Left forelimb (tissue), 1 donor: Measurements from ENCODE around the gene ZBTB7C.

Experiments used
- DNase-seq: peaks from one replicate; pipeline ENCODE4 v3.0.0-alpha.2; 2018; ENCODE audit warnings: low spot score

ZBTB7C gene

DNA sequence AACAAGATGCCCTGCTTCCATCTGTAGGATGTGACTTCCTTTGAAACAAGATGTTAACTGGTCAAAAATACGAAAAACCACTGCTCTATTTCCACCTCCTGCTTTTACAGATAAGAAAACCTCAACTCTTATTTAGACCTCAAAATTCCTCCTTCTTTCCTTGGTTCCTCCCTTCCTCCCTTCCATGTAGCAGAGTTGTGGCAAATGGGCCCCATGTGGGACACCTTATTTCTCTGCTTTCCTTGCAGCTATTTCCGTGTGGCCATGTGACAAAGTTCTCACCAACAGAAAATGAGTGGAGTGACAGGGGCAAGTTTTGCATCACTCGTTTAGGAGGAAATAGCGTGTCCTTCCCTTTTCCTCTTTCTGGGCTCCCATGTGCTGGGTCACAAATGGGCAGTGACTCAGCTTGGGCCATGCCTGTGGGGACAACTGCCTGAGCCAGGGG is 409.4 kb downstream of the ZBTB7C start:
- DNase-seq: no peak

DNA sequence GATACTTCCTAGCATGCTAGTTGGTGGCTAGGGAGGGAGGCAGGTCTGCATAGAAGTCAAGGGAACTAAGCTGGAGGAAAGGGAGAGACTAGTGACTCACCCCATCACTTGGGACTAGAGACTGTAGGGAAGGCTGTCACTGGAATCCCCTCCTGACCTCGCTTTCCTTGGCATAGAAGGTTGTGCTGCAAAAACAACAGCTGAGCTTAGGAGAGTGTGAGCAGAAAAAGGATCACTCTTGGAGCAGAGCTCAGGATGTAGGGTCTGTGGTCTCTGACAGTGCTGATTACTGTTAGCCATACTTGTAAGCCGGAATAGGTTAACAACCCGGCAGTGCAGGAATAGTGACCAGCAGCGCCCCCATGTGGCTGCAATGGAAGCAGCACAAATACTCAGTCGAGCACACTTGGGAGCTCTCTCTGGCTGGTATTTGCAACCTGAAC is 411.8 kb downstream of the ZBTB7C start:
- DNase-seq: no peak

GRCh38 chr18:47996091-47996541 is 413.1 kb downstream of the ZBTB7C start:
- no peak for DNase-seq

GRCh38 chr18:47995654-47996053 is 413.5 kb downstream of the ZBTB7C start:
- no peak for DNase-seq

DNA sequence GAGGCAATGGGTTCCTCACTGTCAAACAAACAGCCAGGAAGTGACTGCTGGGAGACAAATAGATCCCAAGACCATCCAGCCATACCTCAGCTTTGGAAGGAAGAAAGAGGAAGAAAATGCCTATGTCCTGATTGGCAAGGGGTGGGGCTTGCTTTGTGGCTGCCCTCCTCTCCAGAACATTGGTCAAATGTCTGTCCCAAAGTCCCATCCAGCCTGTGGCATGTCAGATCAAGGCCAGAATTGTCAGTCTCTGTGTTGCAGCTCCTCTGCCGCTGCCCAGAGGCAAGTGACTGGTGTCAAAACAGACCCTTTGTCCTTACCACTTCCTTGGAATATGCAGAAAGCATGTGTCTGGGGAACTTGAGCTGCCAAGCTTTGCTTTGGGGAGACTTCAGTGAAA is 415.8 kb downstream of the ZBTB7C start:
- no peak for DNase-seq

- DNase-seq: no peak
These were observed 416.2 kb downstream of the ZBTB7C start for GRCh38 chr18:47992976-47993375.

DNA sequence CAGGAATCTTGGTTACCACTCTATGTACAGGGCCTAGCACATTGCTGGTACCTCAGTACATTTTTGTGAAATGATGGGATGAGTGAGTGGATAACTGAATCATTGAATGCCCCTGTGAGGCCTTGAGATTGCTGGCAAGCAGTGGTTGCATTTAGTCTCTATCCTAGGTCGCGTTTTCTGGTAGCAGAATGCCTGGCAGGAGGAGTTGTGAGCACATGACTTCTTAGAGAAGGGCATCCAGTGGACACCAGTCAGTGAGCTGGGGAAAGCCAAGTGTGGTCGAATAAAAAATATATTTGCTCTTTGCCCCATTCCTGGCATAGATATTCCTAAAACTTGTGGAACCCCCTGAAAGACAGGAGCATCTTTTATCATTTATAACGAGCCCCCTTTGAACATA is 416.9 kb downstream of the ZBTB7C start:
- no peak for DNase-seq

DNA sequence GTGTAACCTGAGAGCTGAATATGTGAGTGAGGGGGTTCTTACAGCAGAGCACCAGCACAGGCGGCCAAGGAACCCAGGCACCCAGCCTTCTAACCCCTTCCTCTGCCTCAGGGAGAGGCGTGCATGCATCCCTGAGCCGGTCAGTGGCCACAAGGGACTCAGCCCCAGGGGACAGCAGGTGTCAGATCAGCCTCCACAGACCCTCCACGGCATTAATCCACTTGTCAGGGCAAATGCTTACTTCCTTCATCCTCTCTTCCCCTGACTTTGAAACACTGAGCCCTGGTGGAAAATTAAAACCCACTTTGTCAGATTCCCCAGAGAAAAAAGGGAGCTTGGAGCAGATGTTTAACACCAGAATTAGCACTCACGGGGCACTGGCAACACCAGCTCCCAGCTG is 418.2 kb downstream of the ZBTB7C start:
- no peak for DNase-seq

GRCh38 chr18:47987388-47987699 is 421.8 kb downstream of the ZBTB7C start:
- DNase-seq: no peak

- no peak for DNase-seq
These were observed 422.4 kb downstream of the ZBTB7C start for GRCh38 chr18:47986620-47987387.

GRCh38 chr18:47985866-47986265 is 423.3 kb downstream of the ZBTB7C start:
- DNase-seq: no peak

DNA sequence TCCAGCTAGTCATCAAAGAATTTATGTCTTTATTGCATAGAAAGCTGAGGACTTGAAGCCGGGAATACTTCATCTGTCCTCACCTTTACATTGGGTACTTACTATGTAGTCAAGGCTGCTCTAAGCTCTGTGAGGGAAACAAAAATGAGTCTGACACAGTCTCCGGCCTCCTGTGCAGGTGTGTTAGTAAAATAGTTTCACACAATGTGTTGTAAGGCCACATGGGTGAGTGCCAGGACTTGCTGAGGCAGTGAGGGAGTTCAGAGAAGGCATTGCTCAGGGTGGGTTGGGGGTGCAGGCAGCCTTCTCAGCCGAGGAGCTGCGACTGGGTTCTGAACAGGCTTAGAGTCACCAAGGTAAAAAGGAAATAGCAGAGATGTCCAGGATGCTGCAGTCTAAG is 424.2 kb downstream of the ZBTB7C start:
- no peak for DNase-seq

DNA sequence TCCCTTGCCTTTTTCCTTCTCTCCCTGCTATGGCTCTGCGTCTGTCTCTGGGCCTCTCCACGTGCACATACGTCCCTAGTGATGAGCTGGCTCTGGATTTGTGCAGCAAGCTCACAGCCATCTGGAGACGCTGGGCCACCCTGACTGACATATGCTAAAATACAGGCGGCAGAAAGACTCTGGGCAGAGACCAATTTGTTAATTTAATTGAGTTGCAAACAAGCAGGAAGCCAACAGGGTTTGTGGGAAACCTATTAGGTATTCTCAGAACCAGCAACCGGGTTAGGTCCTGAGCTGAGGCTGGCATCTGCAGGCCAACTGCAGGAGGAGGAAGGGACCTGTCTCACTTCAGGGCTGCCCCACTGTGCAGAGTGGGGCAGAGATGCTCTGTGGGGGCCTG is 425.2 kb downstream of the ZBTB7C start:
- no peak for DNase-seq

DNA sequence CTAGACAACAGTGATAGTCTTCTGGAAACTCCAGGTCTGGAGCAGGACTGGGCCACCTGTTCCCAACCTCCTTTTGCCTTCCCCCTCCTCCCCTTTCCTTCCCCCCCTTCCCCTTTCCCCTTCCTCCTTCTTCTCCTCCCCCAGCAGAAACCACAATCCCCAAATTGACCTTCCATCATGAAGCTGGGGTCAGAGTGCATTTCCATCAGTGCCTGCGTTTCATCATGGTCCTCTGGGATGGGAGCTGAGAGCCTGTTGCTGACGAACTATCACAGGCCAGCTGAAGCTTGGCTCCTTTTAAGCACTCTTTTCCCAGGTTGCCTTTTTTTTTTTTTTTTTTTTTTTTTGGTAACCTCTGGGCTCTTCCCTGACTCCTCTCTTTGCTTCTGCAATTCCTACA is 426.1 kb downstream of the ZBTB7C start:
- DNase-seq: no peak

GRCh38 chr18:47981830-47982229 is 427.4 kb downstream of the ZBTB7C start:
- no peak for DNase-seq

GRCh38 chr18:47981320-47981719 is 427.9 kb downstream of the ZBTB7C start:
- no peak for DNase-seq

DNA sequence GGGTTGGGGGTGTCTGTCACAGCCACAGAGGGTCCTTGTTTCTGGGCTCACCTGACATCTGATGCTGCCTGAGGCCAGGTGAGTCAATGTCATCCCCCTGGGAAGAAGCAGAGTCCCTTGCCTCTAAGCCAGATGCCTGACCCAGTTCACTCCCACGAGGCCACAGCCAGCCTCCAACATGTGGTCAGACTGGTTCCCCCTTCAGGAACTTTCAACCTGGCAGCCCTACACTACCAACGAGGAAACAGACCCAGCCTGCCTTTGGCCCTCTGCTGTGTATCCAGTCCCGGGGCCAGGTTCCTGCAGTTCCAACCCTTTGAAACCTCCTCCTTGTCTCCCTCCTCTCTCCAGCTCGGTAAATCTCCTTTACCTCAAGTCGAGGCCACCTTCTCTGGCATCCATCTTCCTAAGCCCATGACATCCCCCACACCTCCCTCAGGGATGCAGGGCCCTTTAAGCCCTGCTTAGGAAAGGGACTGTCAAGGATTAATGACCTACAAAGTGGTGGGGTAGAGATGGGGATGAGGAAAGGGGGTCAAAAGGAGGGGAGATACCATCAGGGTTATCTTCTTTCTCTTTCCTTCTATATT is 429.5 kb downstream of the ZBTB7C start:
- DNase-seq: no peak

DNA sequence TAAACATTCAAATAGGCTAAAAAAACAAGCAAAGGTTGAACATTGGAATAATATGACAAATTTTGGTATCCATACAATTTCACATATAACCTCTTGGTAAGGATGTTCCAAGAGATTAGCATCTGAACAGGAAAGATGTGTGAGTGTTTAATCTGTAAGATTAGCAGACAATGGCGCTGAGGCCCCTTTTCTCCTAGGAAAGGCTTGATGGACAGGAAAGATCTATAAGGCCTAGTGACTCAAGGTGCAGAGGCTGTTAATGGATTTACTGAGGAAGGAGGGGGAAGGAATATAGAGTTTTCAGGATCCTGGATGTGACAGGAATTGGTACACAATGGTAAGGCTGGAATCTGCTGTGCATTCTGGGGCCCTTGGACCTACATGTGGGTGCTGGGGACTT is 430.6 kb downstream of the ZBTB7C start:
- no peak for DNase-seq

- no peak for DNase-seq
These were observed 431.0 kb downstream of the ZBTB7C start for GRCh38 chr18:47978141-47978540.
